ENCODE measurements around the gene MRAP. TPM values are rescaled to one million over a fixed set of nuclear protein-coding genes. Genes with fewer than 3 reads are reported as not detected.

The MRAP gene
- total and polyA plus RNA-seq, 4 donors = 0.18 to 3.8 (median 0.24) TPM; not detected in 1

- WGBS, 2 donors = 94 to 98% methylated on average over 4 of the region's 4 CpGs
- Histone ChIP-seq H3K27me3 (ENCODE audit: control insufficient read depth in 3 of 3, insufficient read depth in 3 of 3, low read length in 2 of 3) (no peaks in the 10 kb centered on the region), H3K36me3 (ENCODE audit: control insufficient read depth in 4 of 4, insufficient read depth in 4 of 4, low read length in 4 of 4) (peaks cover 5 to 18% (median 13%) of the 10 kb centered on the region in 4 donors), H3K4me1 (ENCODE audit: control insufficient read depth in 5 of 5, insufficient read depth in 5 of 5, low read length in 5 of 5) (no peaks in the 10 kb centered on the region), H3K4me3 (no peak overlapping the region), H3K9ac (ENCODE audit: insufficient read depth in 1 of 2, low read length in 2 of 2) (no peak overlapping the region), H3K27ac (ENCODE audit: low read depth in 1 of 2, low read length in 1 of 2) (no peak overlapping the region), H3K9me3 (ENCODE audit: control insufficient read depth in 4 of 4, insufficient read depth in 3 of 4, low read length in 3 of 4) (no peaks in the 10 kb centered on the region)
- no peak for DNase-seq
- ATAC-seq (ENCODE audit: insufficient read depth, low FRiP score) = no peak
- TF ChIP-seq, protein P1, sequence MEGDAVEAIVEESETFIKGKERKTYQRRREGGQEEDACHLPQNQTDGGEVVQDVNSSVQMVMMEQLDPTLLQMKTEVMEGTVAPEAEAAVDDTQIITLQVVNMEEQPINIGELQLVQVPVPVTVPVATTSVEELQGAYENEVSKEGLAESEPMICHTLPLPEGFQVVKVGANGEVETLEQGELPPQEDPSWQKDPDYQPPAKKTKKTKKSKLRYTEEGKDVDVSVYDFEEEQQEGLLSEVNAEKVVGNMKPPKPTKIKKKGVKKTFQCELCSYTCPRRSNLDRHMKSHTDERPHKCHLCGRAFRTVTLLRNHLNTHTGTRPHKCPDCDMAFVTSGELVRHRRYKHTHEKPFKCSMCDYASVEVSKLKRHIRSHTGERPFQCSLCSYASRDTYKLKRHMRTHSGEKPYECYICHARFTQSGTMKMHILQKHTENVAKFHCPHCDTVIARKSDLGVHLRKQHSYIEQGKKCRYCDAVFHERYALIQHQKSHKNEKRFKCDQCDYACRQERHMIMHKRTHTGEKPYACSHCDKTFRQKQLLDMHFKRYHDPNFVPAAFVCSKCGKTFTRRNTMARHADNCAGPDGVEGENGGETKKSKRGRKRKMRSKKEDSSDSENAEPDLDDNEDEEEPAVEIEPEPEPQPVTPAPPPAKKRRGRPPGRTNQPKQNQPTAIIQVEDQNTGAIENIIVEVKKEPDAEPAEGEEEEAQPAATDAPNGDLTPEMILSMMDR (IDR thresholded peaks at IDR 0.05; ENCODE audit: control extremely low read depth, extremely low read depth) = no peak
Observed at GRCh38 chr21:32270748-32271147, 27.9 kb upstream of the MRAP start.

- H3K27ac ChIP-seq (ENCODE audit: low read depth in 1 of 2, low read length in 1 of 2) = no peak overlapping the region
- WGBS, 2 donors = 84 to 89% methylated on average over 4 of the region's 4 CpGs
- H3K36me3 ChIP-seq (ENCODE audit: control insufficient read depth in 4 of 4, insufficient read depth in 4 of 4, low read length in 4 of 4) = peaks cover 0 to 9% (median 5%) of the 10 kb centered on the region in 4 donors
- no peak overlapping the region for H3K9ac ChIP-seq (ENCODE audit: insufficient read depth in 1 of 2, low read length in 2 of 2)
- no peak for ATAC-seq (ENCODE audit: insufficient read depth, low FRiP score)
- H3K4me1 ChIP-seq (ENCODE audit: control insufficient read depth in 5 of 5, insufficient read depth in 5 of 5, low read length in 5 of 5) = peaks cover 5 to 17% (median 11%) of the 10 kb centered on the region in 5 donors
- TF ChIP-seq, protein P1 (IDR thresholded peaks at IDR 0.05; ENCODE audit: control extremely low read depth, extremely low read depth) = no peak
- H3K9me3 ChIP-seq (ENCODE audit: control insufficient read depth in 4 of 4, insufficient read depth in 3 of 4, low read length in 3 of 4) = no peaks in the 10 kb centered on the region
- DNase-seq = no peak
- H3K27me3 ChIP-seq (ENCODE audit: control insufficient read depth in 3 of 3, insufficient read depth in 3 of 3, low read length in 2 of 3) = no peaks in the 10 kb centered on the region
- no peak overlapping the region for H3K4me3 ChIP-seq
Observed at GRCh38 chr21:32276671-32277070, 22.0 kb upstream of the MRAP start.

- TF ChIP-seq, protein P1 (IDR thresholded peaks at IDR 0.05; ENCODE audit: control extremely low read depth, extremely low read depth) = no peak
- Histone ChIP-seq H3K27me3 (ENCODE audit: control insufficient read depth in 3 of 3, insufficient read depth in 3 of 3, low read length in 2 of 3) (no peaks in the 10 kb centered on the region), H3K9ac (ENCODE audit: insufficient read depth in 1 of 2, low read length in 2 of 2) (peak overlapping the region; percentile 47 to 90), H3K27ac (ENCODE audit: low read depth in 1 of 2, low read length in 1 of 2) (no peak overlapping the region), H3K36me3 (ENCODE audit: control insufficient read depth in 4 of 4, insufficient read depth in 4 of 4, low read length in 4 of 4) (peaks cover 0 to 6% (median 2%) of the 10 kb centered on the region in 4 donors), H3K9me3 (ENCODE audit: control insufficient read depth in 4 of 4, insufficient read depth in 3 of 4, low read length in 3 of 4) (no peaks in the 10 kb centered on the region), H3K4me1 (ENCODE audit: control insufficient read depth in 5 of 5, insufficient read depth in 5 of 5, low read length in 5 of 5) (peaks cover 5 to 17% (median 11%) of the 10 kb centered on the region in 5 donors), H3K4me3 (peak overlapping the region; percentile 94)
- DNase-seq (peak in 2 of 3 donors; percentile 14 to 30), ATAC-seq (ENCODE audit: insufficient read depth, low FRiP score) (no peak)
- 2 to 3% methylated on average over 9 of the region's 9 CpGs for WGBS, 2 donors
Observed at GRCh38 chr21:32278103-32278502, 20.6 kb upstream of the MRAP start.
